D341Med (cell line): ENCODE results near the gene TTC39C.
"Not testable (repeated sequence)": the region's sequence is repeated elsewhere in the genome, so short reads cannot be mapped to it uniquely, and the experiment has no call there.

Experiments used
- DNase-seq: peaks from one replicate; pipeline ENCODE4 v3.0.0; 2012; ENCODE audit warnings: low spot score

TTC39C gene

DNA sequence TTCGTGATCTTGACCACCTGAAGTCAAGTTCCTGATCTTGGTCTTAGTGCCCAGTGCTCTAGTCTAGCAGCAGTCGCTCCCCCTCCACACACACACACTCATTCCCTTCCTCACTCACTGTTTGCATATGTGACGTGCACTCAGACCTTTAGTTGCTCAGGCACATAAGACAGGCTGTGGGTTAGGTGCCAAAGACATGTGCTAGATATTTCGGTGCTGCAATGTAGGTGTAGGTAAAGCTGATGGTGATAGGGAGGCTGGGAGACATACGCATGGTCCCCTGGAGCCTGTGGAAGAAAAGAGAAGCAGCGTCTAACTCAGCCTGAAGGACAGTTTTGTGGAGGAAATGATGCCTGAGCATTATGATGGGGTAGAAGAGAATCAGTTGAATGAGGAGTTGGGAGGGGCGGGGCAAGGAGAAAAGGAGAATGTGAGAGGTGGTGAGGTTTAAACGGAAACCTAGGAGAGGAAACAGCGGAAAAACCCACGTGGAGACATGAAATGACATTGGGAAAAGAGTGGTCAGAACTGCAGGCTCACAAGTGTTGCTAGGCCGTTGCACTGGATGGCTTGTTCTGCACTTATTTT is 3.8 kb downstream of the TTC39C start:
- no peak for DNase-seq

DNA sequence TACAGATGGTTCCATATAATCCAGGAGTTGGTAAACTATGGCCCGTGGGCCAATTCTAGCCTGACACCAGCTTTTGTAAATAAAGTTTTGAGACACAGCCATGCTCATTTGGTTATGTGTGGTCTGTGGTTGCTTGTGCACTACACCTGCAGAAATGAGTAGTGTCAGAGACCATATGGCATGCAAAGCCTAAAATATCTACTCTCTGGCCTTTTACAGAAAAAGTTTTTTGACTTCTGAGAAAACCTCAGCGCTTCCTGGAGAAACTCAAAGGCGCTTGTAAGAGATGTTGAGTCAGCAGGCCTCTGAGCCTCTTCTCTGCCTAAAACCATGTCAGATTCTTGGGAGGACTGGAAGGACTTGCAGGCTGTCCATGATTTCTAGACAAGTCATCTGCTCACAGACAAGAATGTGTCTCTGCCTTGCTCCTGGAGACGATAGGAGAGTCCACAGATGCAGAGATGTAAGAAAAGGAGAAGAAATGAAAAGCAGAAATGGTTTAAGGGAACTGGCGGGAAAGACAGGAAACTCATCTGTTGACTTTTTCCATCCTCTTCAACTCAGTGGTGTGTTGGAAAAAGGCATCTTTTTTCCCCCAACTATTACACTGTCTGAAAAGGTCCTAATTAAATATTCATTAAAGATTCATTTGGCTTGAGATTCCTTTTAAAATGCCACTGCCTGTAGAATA is 5.2 kb downstream of the TTC39C start:
- no peak for DNase-seq

DNA sequence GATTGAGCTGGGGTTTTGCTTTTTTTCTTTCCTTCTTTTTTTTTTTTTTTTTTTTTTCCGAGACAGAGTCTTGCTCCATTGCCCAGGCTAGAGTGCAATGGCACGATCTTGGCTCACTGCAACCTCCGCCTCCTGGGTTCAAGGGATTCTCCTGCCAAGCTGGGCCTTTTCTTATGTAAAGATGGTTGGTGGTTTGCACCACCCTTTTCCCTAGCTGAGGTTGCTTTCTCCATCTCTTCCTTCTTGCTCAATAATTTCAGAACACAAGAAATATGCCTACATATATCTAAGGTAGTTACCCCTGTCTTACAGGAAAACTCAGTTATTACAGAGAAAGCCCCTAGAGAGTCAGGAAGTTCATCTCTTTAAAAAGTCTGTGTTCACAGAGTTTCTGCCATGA is 7.0 kb downstream of the TTC39C start:
- DNase-seq = no peak

- DNase-seq = no peak
Measured at GRCh38 chr18:24022161-24022560, 7.6 kb downstream of the TTC39C start.

GRCh38 chr18:24023185-24023814 is 8.7 kb downstream of the TTC39C start:
- DNase-seq = peak; percentile 62

DNA sequence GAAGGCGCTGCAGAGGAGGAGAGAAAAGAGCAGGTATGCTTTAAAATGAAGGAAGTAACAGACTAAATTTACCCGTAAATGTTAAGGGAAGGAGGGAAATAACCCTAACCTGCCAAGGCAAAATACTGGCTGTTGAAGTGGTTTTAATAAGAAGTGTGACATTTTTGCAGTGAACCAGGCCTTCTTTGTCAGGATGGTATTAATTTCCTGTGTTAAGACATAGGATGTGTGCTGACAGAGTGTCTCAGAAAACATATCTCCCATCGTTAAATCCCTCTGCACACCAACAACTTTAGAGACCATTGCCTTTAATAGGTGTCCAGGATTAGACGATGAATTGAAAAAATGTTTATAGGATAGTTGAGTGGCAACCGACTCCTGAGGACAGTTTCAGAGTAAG is 9.9 kb downstream of the TTC39C start:
- DNase-seq = no peak

GRCh38 chr18:24026457-24026856 is 11.9 kb downstream of the TTC39C start:
- no peak for DNase-seq

GRCh38 chr18:24027156-24027827 is 12.7 kb downstream of the TTC39C start:
- DNase-seq = no peak

GRCh38 chr18:24028946-24029345 is 14.4 kb downstream of the TTC39C start:
- DNase-seq = not testable (repeated sequence)

DNA sequence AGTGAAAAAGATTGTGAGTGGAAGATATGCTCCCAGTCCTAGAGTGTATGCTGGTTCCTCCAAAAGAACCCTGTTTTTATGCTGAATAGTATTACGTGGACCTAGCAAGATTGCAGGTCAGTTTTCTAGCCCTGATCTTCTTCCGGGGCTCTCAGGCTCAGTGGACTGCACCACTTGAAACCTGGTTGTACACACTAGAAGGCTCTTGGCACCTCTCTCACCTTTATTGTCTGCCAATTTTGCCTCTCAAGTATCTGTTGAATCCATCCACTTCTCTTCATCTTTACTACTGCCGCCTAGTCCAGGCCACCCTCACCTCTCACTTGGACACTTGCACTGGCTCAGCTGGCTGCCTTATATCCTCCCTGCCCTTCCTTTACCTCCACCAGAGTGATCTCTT is 16.8 kb downstream of the TTC39C start:
- DNase-seq = no peak

GRCh38 chr18:24031916-24032315 is 17.4 kb downstream of the TTC39C start:
- peak; percentile 75 for DNase-seq

- no peak for DNase-seq
Measured at GRCh38 chr18:24033641-24034412, 19.3 kb downstream of the TTC39C start.

DNA sequence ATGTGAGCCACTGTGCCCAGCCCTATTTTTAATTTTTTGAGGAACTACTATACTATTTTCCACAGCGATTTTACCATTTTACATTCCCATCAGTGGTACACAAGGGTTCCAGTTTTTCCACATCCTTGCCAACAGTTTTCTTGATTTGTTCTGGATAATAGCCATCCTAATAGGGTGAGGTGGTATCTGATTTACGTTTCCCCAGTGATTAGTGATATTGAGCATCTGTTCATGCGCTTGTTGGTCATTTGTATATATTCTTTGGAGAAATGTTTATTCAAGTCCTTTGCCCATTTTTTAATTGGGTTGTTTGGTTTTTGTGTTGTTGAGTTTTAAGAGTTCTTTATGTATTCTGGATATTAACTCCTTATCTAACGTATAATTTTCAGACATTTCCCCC is 20.8 kb downstream of the TTC39C start:
- no peak for DNase-seq

DNA sequence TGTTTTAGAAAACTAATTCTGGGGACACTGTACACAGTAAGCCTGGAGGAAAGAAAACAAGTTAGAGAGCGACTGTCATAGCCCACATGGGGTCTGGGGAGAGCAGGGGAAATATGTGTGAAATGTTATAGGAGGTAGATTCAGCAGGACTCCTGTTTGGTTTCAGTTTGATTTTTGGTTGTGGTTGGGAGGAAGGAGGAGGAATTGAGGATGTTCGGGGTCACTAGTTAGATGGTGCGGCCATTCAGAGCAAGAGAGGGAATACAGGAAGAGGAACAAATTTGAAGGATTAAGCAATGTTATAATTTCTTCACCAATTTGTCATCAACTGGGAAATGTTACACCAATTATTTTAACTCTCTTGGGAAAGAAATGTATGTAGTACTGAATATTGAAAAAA is 25.1 kb downstream of the TTC39C start:
- no peak for DNase-seq

DNA sequence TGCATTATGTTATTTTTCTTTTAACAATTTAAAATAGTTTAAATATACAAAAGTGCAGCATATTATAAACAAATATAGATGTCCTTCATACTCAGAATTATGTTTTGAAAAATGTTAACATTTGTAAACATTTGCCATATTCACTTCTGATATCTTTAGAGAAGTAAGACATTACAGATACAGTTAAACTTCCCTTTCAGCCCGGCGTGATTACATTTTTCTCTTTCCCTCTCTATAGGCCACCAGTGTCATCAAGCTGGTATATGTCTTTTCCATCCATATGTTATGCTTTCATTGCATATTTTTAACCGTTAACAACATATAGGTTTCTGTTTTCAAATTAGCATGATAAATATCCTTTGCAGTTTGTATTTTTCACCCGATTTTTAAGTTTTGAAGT is 27.1 kb downstream of the TTC39C start:
- DNase-seq = no peak

GRCh38 chr18:24043403-24043802 is 28.8 kb downstream of the TTC39C start:
- no peak for DNase-seq

GRCh38 chr18:24048261-24048660 is 33.7 kb downstream of the TTC39C start:
- DNase-seq = no peak

DNA sequence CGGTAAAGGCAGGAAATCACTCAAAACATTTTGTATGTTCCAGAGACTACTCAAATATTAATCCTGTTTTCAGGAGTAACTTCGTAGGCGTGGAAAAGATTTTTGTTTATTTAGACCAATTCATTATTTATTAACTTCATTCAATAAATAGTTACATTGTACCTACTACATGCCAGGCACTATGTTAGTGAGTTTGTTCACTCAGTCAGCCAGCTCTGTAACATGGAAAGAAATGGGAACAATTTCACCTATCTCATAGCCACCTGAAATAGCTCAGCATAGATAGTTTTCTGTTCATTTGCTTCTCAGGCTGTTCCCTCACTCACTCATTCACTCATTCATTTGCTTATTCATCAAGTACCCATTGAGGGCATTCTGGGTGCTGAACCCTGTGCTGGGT is 34.6 kb downstream of the TTC39C start:
- DNase-seq = no peak

DNA sequence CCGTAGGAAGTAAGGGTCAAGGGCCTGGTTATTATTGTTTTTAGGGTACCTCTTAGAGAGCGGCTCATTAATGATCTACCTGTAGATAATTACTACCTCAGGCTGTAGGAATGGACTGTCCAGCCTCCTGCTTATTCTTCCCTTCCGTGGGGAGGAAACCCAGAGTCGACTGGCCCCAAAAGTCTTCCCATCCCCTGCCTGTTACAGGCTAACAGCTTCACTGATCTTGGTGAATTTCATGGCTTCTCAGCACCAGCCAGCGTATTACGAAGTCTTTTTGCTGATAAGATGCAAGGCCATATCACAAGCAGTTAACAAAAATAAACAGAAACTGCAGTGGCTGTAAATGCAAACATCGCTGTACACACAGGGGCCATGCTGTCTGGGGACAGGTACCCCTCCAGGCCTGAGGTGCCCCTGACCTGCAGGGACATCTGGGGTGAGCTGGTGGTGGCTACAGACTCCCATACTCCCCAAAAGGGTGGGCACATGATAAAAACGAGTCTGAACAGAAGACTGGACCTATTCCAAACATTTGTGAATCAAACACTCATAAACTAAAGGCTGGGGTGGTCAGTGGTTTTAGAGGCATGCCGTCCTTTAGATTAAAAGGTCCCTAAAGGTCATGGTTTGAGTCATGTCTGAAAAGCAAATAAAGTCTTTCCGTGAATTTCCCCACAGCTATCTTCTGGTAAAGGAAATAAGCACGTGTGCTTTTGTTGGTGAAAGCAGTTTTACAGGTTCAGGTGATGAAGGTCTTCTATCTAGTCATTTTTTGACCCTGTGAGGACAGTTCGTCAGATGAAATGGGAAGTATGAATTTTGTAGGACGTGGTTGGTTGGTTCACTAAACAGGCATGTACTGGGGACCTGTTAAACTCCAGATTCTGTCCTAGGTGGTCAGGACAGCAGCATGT is 36.7 kb downstream of the TTC39C start:
- DNase-seq = no peak

GRCh38 chr18:24052053-24052452 is 37.5 kb downstream of the TTC39C start:
- DNase-seq = no peak

DNA sequence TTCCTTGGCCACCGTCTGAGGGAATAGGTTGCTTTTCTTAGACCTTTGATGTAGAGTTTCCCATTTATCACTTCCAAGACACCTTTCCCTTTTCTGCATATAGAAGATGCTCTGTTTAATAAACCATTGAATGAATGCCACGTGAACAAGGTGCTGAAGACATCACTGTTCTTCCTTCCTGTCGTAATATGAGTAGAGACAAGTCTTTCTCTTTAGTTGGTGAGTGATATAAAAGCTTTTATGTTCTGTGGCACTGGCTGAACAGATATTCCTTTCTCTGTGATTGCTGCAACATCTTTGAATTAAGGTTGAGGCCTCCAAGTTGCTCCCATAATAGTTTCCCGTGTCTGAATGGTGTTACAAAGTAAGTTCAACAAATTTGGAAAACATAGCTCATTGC is 38.7 kb downstream of the TTC39C start:
- no peak for DNase-seq
